Activated CD4-positive, alpha-beta memory T cell treated with anti-CD3 and anti-CD28 coated beads for 36 hours (primary cell): ENCODE data around the gene ADSL. TPM values are rescaled to one million over a fixed set of nuclear protein-coding genes. Genes with fewer than 3 reads are reported as not detected.
A peak's percentile ranks its signal among the peaks of the same experiment; 100 is the strongest.

Experiments used
- CTCF ChIA-PET: fragments of 350-600 bp; sonication (Branson Sonifier 250); formaldehyde crosslinking; loops from one replicate; lab custom pipeline; 2021; ENCODE audit warnings: antibody characterized with exemption, inconsistent platforms; lab: Charles Lee
- POLR2A ChIA-PET: fragments of 350-600 bp; sonication (Branson Sonifier 250); formaldehyde crosslinking; loops from one replicate; lab custom pipeline; 2021; ENCODE audit warnings: antibody characterized with exemption; lab: Charles Lee
- DNase-seq: peaks from one replicate; pipeline ENCODE4 v3.0.0-alpha.2; 2020
- H3K27ac Mint-ChIP-seq: one replicate; pipeline ENCODE4 v1.8.0; 2021; ENCODE audit warnings: mixed read lengths
- H3K27me3 Mint-ChIP-seq: one replicate; pipeline ENCODE4 v1.8.0; 2021; ENCODE audit warnings: mixed read lengths
- H3K36me3 Mint-ChIP-seq: one replicate; pipeline ENCODE4 v1.8.0; 2021; ENCODE audit warnings: mixed read lengths
- H3K4me1 Mint-ChIP-seq: one replicate; pipeline ENCODE4 v1.8.0; 2021; ENCODE audit warnings: low read depth, mixed read lengths
- H3K4me3 Mint-ChIP-seq: one replicate; pipeline ENCODE4 v1.8.0; 2021; ENCODE audit warnings: mild to moderate bottlenecking, mixed read lengths
- H3K9me3 Mint-ChIP-seq: one replicate; pipeline ENCODE4 v1.8.0; 2021; ENCODE audit warnings: mixed read lengths
- intact Hi-C: fragments of 100-400 bp; cut with micrococcal nuclease; formaldehyde crosslinking; loops from one replicate; pipeline ENCODE4 v1.15.1; 2023
- total RNA-seq, 2 experiments: library from RNA; stranded (reverse); gene quantifications; one replicate each; pipeline ENCODE4 v1.2.3, GENCODE V29; 2021

Gene ADSL
- total RNA-seq, 2 experiments from 2014 or later, result 143 to 146 TPM

DNA sequence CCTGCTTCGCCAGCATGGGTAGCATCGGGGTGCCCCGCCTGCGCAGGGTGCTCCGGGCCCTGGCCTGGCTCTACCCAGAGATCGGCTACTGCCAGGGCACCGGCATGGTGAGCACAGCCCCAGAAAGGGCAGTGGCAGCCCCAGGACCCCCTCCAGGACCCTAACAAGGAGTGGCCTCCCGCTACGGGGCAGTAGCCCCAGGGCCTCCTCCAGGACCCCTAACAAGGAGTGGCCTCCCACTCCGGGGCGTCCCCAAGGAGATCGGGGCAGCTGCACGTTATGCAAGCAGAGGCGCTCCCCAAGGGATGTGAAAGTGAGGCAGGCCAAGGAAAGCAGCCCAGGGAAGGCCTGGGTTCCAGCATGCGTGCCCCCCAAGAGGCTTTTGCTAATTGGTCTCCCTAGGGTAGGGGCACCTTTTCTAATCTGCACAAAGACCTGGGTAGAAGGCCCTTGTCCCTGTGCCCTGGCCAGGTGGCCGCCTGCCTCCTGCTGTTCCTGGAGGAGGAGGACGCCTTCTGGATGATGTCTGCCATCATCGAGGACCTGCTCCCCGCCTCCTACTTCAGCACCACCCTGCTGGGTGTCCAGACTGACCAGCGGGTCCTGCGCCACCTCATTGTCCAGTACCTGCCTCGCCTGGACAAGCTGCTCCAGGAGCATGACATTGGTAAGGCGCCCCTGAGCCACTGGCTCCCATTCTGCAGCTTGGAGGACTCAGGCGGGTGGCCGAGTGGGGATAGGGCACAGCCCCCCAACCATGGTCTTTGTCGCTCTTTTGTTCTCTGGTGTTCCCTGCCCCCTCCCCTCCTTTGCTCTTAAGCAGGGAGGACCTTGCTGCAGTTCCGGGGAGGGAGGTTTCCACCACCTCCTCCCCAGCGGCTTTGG, 59.1 kb downstream of the ADSL start:
- no peak for DNase-seq
- ChIA-PET CTCF (interaction anchor here (1.1 kb wide), 1 partner anchor 31 kb away, joined by 5 read pairs; no protein-coding TSS in a partner anchor), POLR2A (interaction anchor here (1.5 kb wide), 1 partner anchor 31 kb away, joined by 3 read pairs; no protein-coding TSS in a partner anchor)
- Mint-ChIP-seq H3K4me1 (peaks cover 33% of the 10 kb centered on the region), H3K27me3 (no peaks in the 10 kb centered on the region), H3K27ac (no peak overlapping the region), H3K4me3 (no peak overlapping the region), H3K9me3 (no peaks in the 10 kb centered on the region), H3K36me3 (peaks cover 25% of the 10 kb centered on the region)
- intact Hi-C loops, result no loop called here

- POLR2A ChIA-PET, result no interaction called here
- Mint-ChIP-seq H3K9me3 (no peaks in the 10 kb centered on the region), H3K27ac (no peak overlapping the region), H3K4me1 (peaks cover 26% of the 10 kb centered on the region), H3K36me3 (peaks cover 26% of the 10 kb centered on the region), H3K4me3 (no peak overlapping the region), H3K27me3 (no peaks in the 10 kb centered on the region)
- intact Hi-C loops, result no loop called here
- DNase-seq, result no peak
- CTCF ChIA-PET, result interaction anchor here (1.1 kb wide), 1 partner anchor 30 kb away, joined by 5 read pairs; no protein-coding TSS in a partner anchor
Measured at GRCh38 chr22:40406063-40406890, 60.0 kb downstream of the ADSL start.

DNA sequence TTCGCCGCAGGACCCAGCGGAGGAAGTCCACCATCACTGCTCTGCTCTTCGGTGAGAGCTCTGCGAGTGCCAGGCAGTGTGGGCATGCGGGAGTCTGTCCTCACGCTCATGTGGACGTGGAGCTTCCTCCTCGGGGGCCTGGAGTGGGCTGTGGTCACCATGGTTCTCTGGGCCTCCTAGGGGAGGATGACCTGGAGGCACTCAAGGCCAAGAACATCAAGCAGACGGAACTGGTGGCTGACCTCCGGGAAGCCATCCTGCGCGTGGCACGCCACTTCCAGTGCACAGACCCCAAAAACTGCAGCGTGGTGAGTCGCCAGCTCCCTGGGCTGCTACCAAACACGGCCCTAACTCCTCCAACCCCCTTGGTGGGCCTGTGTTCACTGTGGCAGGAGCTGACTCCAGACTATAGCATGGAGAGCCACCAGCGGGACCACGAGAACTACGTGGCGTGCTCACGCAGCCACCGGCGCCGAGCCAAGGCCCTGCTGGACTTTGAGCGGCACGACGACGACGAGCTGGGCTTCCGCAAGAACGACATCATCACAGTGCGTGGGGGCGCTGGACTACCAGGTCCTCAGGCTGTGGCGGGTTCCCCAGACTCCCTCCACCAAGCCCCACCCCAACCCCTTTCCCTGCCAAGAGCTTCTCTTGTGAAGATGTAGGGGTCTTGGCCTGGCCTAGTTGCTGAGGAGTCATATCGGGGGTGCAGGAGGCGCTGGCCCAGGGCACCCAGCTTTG, 60.9 kb downstream of the ADSL start:
- Mint-ChIP-seq H3K36me3 (peaks cover 23% of the 10 kb centered on the region), H3K27ac (no peak overlapping the region), H3K27me3 (no peaks in the 10 kb centered on the region), H3K4me1 (peaks cover 17% of the 10 kb centered on the region), H3K9me3 (no peaks in the 10 kb centered on the region), H3K4me3 (no peak overlapping the region)
- DNase-seq, result no peak
- POLR2A ChIA-PET, result no interaction called here
- intact Hi-C loops, result no loop called here
- CTCF ChIA-PET, result no interaction called here

GRCh38 chr22:40407831-40408717, 61.8 kb downstream of the ADSL start:
- CTCF ChIA-PET, result no interaction called here
- H3K36me3 Mint-ChIP-seq, result peaks cover 23% of the 10 kb centered on the region
- intact Hi-C loops, result no loop called here
- POLR2A ChIA-PET, result no interaction called here
- H3K27me3 Mint-ChIP-seq, result no peaks in the 10 kb centered on the region
- no peak overlapping the region for H3K4me3 Mint-ChIP-seq
- no peak overlapping the region for H3K27ac Mint-ChIP-seq
- no peaks in the 10 kb centered on the region for H3K9me3 Mint-ChIP-seq
- peaks cover 13% of the 10 kb centered on the region for H3K4me1 Mint-ChIP-seq
- no peak for DNase-seq

- no peak overlapping the region for H3K4me3 Mint-ChIP-seq
- intact Hi-C loops, result no loop called here
- peak overlapping the region; percentile 30 for H3K27ac Mint-ChIP-seq
- H3K9me3 Mint-ChIP-seq, result no peaks in the 10 kb centered on the region
- ChIA-PET CTCF (interaction anchor here (0.7 kb wide), 1 partner anchor 28 kb away, joined by 3 read pairs; no protein-coding TSS in a partner anchor), POLR2A (interaction anchor here (0.5 kb wide), 1 partner anchor 86 kb away, joined by 3 read pairs; no protein-coding TSS in a partner anchor)
- H3K36me3 Mint-ChIP-seq, result peaks cover 16% of the 10 kb centered on the region
- H3K27me3 Mint-ChIP-seq, result no peaks in the 10 kb centered on the region
- H3K4me1 Mint-ChIP-seq, result peaks cover 4% of the 10 kb centered on the region
- DNase-seq, result no peak
Measured at GRCh38 chr22:40408718-40409612, 62.7 kb downstream of the ADSL start.

DNA sequence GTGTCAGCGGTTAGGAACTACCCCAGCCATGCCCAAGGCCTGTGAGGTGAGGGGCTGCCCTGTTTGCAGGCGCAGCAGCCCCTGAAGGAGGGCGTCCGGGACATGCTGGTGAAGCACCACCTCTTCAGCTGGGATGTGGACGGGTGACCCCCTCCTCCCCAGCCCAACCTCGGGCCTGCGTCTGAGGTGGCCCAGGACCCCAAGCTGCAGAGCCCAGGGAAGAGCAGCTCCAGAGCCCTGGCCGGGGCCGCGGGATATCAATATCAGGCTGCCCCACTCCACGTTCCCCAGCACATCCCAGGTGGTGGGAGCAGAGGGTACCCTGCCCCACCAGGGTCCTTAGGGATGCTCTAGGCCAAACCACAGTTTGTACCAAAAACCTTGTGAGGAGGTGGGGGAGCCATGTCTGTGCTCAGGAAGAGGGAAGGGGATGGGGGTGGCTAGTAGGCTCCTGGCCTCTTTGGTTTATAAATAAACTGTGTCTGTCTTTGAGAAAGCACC, 63.4 kb downstream of the ADSL start:
- DNase-seq, result no peak
- no peak overlapping the region for H3K4me3 Mint-ChIP-seq
- H3K9me3 Mint-ChIP-seq, result no peaks in the 10 kb centered on the region
- peaks cover 13% of the 10 kb centered on the region for H3K36me3 Mint-ChIP-seq
- no peaks in the 10 kb centered on the region for H3K27me3 Mint-ChIP-seq
- H3K4me1 Mint-ChIP-seq, result peaks cover 4% of the 10 kb centered on the region
- POLR2A ChIA-PET, result no interaction called here
- intact Hi-C loops, result no loop called here
- CTCF ChIA-PET, result interaction anchor here (0.7 kb wide), 1 partner anchor 27 kb away, joined by 3 read pairs; no protein-coding TSS in a partner anchor
- no peak overlapping the region for H3K27ac Mint-ChIP-seq

DNA sequence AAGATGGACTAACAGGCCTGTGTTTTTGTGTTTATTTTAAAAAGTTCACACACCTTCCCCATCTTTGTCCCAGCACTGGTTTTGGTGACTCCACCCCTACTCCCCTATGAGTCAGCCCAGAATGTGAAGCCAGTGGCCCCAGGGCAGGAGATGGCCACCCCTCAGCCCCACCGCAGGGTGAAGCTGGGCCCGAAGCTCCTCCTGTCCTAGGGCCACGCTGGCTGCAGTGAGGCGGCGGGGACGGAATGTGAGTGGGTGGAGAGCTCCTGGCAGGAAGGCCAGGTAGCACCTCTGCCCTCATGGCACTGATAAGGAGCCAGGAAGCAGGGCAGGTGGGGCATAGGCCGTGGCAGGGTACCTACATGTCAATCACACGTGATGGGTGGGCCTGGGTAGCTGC, 64.0 kb downstream of the ADSL start:
- Mint-ChIP-seq H3K36me3 (peaks cover 13% of the 10 kb centered on the region), H3K4me1 (peaks cover 5% of the 10 kb centered on the region), H3K27me3 (no peaks in the 10 kb centered on the region), H3K4me3 (no peak overlapping the region), H3K9me3 (no peaks in the 10 kb centered on the region), H3K27ac (peak overlapping the region; percentile 5)
- intact Hi-C loops, result no loop called here
- no peak for DNase-seq
- CTCF ChIA-PET, result interaction anchor here (1.0 to 1.5 kb wide), 2 partner anchors 8 to 11 kb away, joined by 3 read pairs; no protein-coding TSS in a partner anchor
- POLR2A ChIA-PET, result no interaction called here

GRCh38 chr22:40410731-40411505, 64.6 kb downstream of the ADSL start:
- no peak for DNase-seq
- H3K4me1 Mint-ChIP-seq, result peaks cover 12% of the 10 kb centered on the region
- ChIA-PET POLR2A (no interaction called here), CTCF (interaction anchor here (1.0 to 1.5 kb wide), 2 partner anchors 8 to 11 kb away, joined by 3 read pairs; no protein-coding TSS in a partner anchor)
- H3K36me3 Mint-ChIP-seq, result peaks cover 13% of the 10 kb centered on the region
- no peaks in the 10 kb centered on the region for H3K27me3 Mint-ChIP-seq
- no peak overlapping the region for H3K4me3 Mint-ChIP-seq
- no peaks in the 10 kb centered on the region for H3K9me3 Mint-ChIP-seq
- intact Hi-C loops, result no loop called here
- no peak overlapping the region for H3K27ac Mint-ChIP-seq

DNA sequence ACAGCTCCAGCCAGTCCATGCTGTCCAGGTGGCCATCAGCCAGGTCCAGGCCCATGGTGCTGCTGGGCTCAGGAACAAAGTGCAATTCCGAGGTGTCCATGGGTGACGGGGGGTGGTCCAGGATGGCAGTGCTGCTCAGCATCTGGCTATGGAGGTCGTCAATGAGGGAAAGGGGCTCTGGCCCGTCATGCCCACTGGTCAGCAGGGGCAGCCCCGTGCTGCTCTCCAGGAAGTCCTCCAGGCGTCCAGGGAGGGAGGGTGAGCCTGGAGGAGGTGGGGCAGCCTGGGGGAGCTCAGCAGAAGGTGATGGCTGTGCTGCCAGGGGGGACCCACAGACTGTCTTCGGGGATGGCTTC, 65.2 kb downstream of the ADSL start:
- peaks cover 13% of the 10 kb centered on the region for H3K36me3 Mint-ChIP-seq
- H3K4me3 Mint-ChIP-seq, result no peak overlapping the region
- no peaks in the 10 kb centered on the region for H3K9me3 Mint-ChIP-seq
- no peaks in the 10 kb centered on the region for H3K27me3 Mint-ChIP-seq
- ChIA-PET CTCF (interaction anchor here (1.0 to 1.5 kb wide), 2 partner anchors 9 to 12 kb away, joined by 3 read pairs; no protein-coding TSS in a partner anchor), POLR2A (no interaction called here)
- intact Hi-C loops, result no loop called here
- no peak overlapping the region for H3K27ac Mint-ChIP-seq
- DNase-seq, result no peak
- H3K4me1 Mint-ChIP-seq, result peaks cover 17% of the 10 kb centered on the region
